HCT116 (cell line): ENCODE data around the gene CCDC85B. TPM values are rescaled to one million over a fixed set of nuclear protein-coding genes. Genes with fewer than 3 reads are reported as not detected.

Experiments used
- ATAC-seq: fragments of 200-7000 bp; cut with Tn5 transposase; 2 replicates; pipeline ENCODE4 v1.9.1; 2020; ENCODE audit warnings: mild to moderate bottlenecking, moderate library complexity
- BruUV-seq: library from RNA; stranded (reverse); fragments of 400-500 nt; replicated peaks from 2 replicates; lab custom pipeline; 2021; lab: Mats Ljungman, UMichigan
- CTCF ChIA-PET: fragments of 300-600 bp; sonication (Branson Sonifier 250); formaldehyde crosslinking; loops from one replicate; lab custom pipeline; 2021; ENCODE audit warnings: antibody characterized with exemption; lab: Charles Lee
- POLR2A ChIA-PET: fragments of 300-600, 350-600 bp; sonication (Branson Sonifier 250); formaldehyde crosslinking; loops from one replicate; lab custom pipeline; 2021; ENCODE audit warnings: antibody characterized with exemption; lab: Charles Lee
- RAD21 ChIA-PET, 2 experiments: fragments of 300-600 bp; sonication (Branson Sonifier 250); formaldehyde crosslinking; loops; one replicate each; lab custom pipeline; 2023; ENCODE audit warnings: low total read pairs in 2 of 2; ENCODE audit not compliant: uncharacterized antibody in 2 of 2, unreplicated experiment in 2 of 2, low non-redundant PET in 1 of 2; lab: Charles Lee
- DNase-seq: peaks from one replicate; pipeline ENCODE4 v3.0.0-alpha.2; 2010; ENCODE audit warnings: low read depth, low spot score
- H2AFZ ChIP-seq: fragments of 200-600 bp; shearing (Covaris generic), sonication (generic); 2 replicates; pipeline ENCODE4 v1.6.1; 2017; ENCODE audit warnings: low read depth, mixed run types, mixed read lengths, antibody characterized with exemption, low read length; ENCODE audit not compliant: poor library complexity, severe bottlenecking
- H3K27ac ChIP-seq: 2 replicates; pipeline ENCODE4 v1.5.1; 2012; ENCODE audit warnings: low read depth, low read length
- H3K27me3 ChIP-seq: fragments of 200-600 bp; sonication (generic); 2 replicates; pipeline ENCODE4 v1.6.1; 2016; ENCODE audit warnings: mixed run types, low read length, mixed read lengths; ENCODE audit not compliant: insufficient read depth
- H3K36me3 ChIP-seq, 2 experiments: fragments of 200-500 bp in 1 of 2; fragments of 200-600 bp in 1 of 2; sonication (Bioruptor generic) in 1 of 2; sonication (generic) in 1 of 2; 2 replicates each; pipeline versions ENCODE4 v1.5.1 to v1.6.1; 2014 to 2016; ENCODE audit warnings: low read length in 2 of 2, inconsistent platforms in 1 of 2, mixed read lengths in 1 of 2, mixed run types in 1 of 2; ENCODE audit not compliant: insufficient read depth in 2 of 2, control insufficient read depth in 1 of 2
- H3K4me1 ChIP-seq, 2 experiments: fragments of 200-600 bp in 1 of 2; sonication (generic) in 1 of 2; 2 replicates each; pipeline versions ENCODE4 v1.5.1 to v1.6.1; 2012 to 2017; ENCODE audit warnings: low read length in 2 of 2, inconsistent platforms in 1 of 2, mild to moderate bottlenecking in 1 of 2, mixed read lengths in 1 of 2, mixed run types in 1 of 2, moderate library complexity in 1 of 2; ENCODE audit not compliant: insufficient read depth in 2 of 2, control insufficient read depth in 1 of 2
- H3K4me2 ChIP-seq: fragments of 200-600 bp; sonication (generic); 2 replicates; pipeline ENCODE4 v1.6.1; 2017; ENCODE audit warnings: mixed run types, low read length, mixed read lengths
- H3K4me3 ChIP-seq, 2 experiments: fragments of 200-600 bp in 1 of 2; sonication (generic) in 1 of 2; replicated peaks in 1 of 2; 2 replicates each; pipeline ENCODE4 v1.5.1; 2011 to 2016; ENCODE audit warnings: low read length in 2 of 2, control low read depth in 1 of 2, low read depth in 1 of 2, mild to moderate bottlenecking in 1 of 2, mixed read lengths in 1 of 2, mixed run types in 1 of 2
- H3K79me2 ChIP-seq: fragments of 200-600 bp; sonication (generic); 2 replicates; pipeline ENCODE4 v1.6.1; 2017; ENCODE audit warnings: mild to moderate bottlenecking, mixed run types, low read length, moderate library complexity, mixed read lengths; ENCODE audit not compliant: insufficient read depth
- H3K9ac ChIP-seq: fragments of 200-600 bp; sonication (generic); 2 replicates; pipeline ENCODE4 v1.6.1; 2016; ENCODE audit warnings: low read length, mixed read lengths
- H3K9me2 ChIP-seq: fragments of 200-600 bp; sonication (generic), shearing (Covaris generic); 2 replicates; pipeline ENCODE4 v1.6.1; 2017; ENCODE audit warnings: mixed run types, mild to moderate bottlenecking, moderate library complexity; ENCODE audit not compliant: insufficient read depth
- H3K9me3 ChIP-seq, 2 experiments: fragments of 200-500 bp in 1 of 2; fragments of 200-600 bp in 1 of 2; sonication (Bioruptor generic) in 1 of 2; sonication (generic) in 1 of 2; 2 replicates each; pipeline ENCODE4 v1.6.1; 2014 to 2017; ENCODE audit warnings: low read length in 2 of 2, mixed read lengths in 2 of 2, inconsistent platforms in 1 of 2, low read depth in 1 of 2, mild to moderate bottlenecking in 1 of 2, mixed run types in 1 of 2, moderate library complexity in 1 of 2; ENCODE audit not compliant: control insufficient read depth in 1 of 2, insufficient read depth in 1 of 2
- H4K20me1 ChIP-seq: fragments of 200-600 bp; sonication (generic), shearing (Covaris generic); 2 replicates; pipeline ENCODE4 v1.6.1; 2017; ENCODE audit warnings: mixed run types, mild to moderate bottlenecking, moderate library complexity; ENCODE audit not compliant: insufficient read depth
- CEBPB ChIP-seq: IDR thresholded peaks from 2 replicates; pipeline ENCODE4 v1.6.1; 2012; ENCODE audit warnings: low read depth
- JUND ChIP-seq: IDR thresholded peaks from 2 replicates; pipeline ENCODE4 v1.6.1; 2012
- REST ChIP-seq: IDR thresholded peaks from 2 replicates; pipeline ENCODE4 v1.6.1; 2012; ENCODE audit warnings: low read depth
- SIN3A ChIP-seq: IDR thresholded peaks from 2 replicates; pipeline ENCODE4 v1.6.1; 2012; ENCODE audit warnings: low read depth
- YY1 ChIP-seq: IDR thresholded peaks from 2 replicates; pipeline ENCODE4 v1.6.1; 2011; ENCODE audit warnings: low read length, low read depth, moderate library complexity, mild to moderate bottlenecking; ENCODE audit not compliant: insufficient replicate concordance; ENCODE audit errors: extremely low read depth
- ZFX ChIP-seq: fragments of 450-650 bp; IDR thresholded peaks from 2 replicates; pipeline ENCODE4 v1.6.1; 2017
- ZNF274 ChIP-seq: fragments of 200-500 bp; sonication (Bioruptor generic); IDR thresholded peaks from 2 replicates; pipeline ENCODE4 v1.6.1; 2014; ENCODE audit warnings: mild to moderate bottlenecking, low read depth, low read length, inconsistent platforms
- intact Hi-C: fragments of 100-400 bp; cut with micrococcal nuclease; formaldehyde crosslinking; loops from 2 replicates; pipeline ENCODE4 v1.10.0; 2022
- total RNA-seq: library from RNA; stranded (reverse); gene quantifications from one replicate; pipeline ENCODE4 v1.2.1, GENCODE V29; 2021; ENCODE audit not compliant: unreplicated experiment

CCDC85B gene
- total RNA-seq, 1 experiment from 2014 or later: 84.3 TPM

DNA sequence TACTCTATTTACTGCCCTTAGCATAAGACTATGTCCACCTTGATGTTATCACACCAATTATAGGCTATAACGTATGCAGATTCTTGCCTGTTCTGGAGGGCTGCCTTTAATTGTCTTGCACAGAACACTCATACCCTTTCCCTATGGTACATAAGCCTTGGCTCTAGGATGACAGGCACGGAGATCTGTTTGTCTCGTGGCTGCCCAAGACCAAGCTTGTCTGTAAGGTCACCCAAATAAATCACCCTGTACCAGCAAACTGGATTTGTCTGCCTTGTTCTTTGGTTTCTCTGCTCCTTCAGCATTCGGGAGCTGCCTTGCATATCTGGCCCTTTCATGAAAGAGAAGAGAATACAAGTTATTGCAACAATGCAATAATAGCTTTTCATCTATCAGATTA is 47.3 kb downstream of the CCDC85B start:
- intact Hi-C loops: no loop called here
- Histone ChIP-seq H3K4me2 (no peak overlapping the region), H3K79me2 (no peaks in the 10 kb centered on the region), H3K27me3 (no peaks in the 10 kb centered on the region), H2AFZ (no peak overlapping the region), H3K9ac (no peak overlapping the region), H4K20me1 (no peaks in the 10 kb centered on the region), H3K9me2 (no peaks in the 10 kb centered on the region), H3K27ac (no peak overlapping the region), H3K36me3 (no peaks in the 10 kb centered on the region), H3K4me3 (no peak overlapping the region), H3K9me3 (no peaks in the 10 kb centered on the region), H3K4me1 (peaks cover 6 to 9% of the 10 kb centered on the region in 2 experiments; a peak in 3 of 4 replicates)
- ATAC-seq: no peak
- no peak for DNase-seq
- RAD21 ChIA-PET: no interaction called here
- POLR2A ChIA-PET: no interaction called here
- TF ChIP-seq CEBPB: no peak
- TF ChIP-seq ZNF274: no peak
- TF ChIP-seq SIN3A: no peak
- no peak for TF ChIP-seq ZFX
- no peak for TF ChIP-seq REST
- no peak for TF ChIP-seq JUND
- TF ChIP-seq YY1: no peak
- CTCF ChIA-PET: no interaction called here
- BruUV-seq: no TSS peak

Other genes with a start within 250 kb of the CCDC85B start
- gene RELA, start 227.8 kb upstream of the CCDC85B start, total RNA-seq: 78.5 TPM
- gene KAT5, start 178.4 kb upstream of the CCDC85B start, total RNA-seq: 78.7 TPM
- gene RNASEH2C, start 169.9 kb upstream of the CCDC85B start, total RNA-seq: 28.5 TPM
- 19.5 TPM for gene AP5B1, start 109.7 kb upstream of the CCDC85B start, total RNA-seq
- 14.7 TPM for gene OVOL1, start 103.6 kb upstream of the CCDC85B start, total RNA-seq
- gene SNX32, start 56.7 kb upstream of the CCDC85B start, total RNA-seq: not detected
- 1,270 TPM for gene CFL1, start 32.5 kb upstream of the CCDC85B start, total RNA-seq
- 47.2 TPM for gene MUS81, start 30.2 kb upstream of the CCDC85B start, total RNA-seq
- gene EFEMP2, start 17.9 kb upstream of the CCDC85B start, total RNA-seq: 8.4 TPM
- gene CTSW, start 10.8 kb upstream of the CCDC85B start, total RNA-seq: not detected
- 96.0 TPM for gene FIBP, start 2.2 kb upstream of the CCDC85B start, total RNA-seq
- 125 TPM for gene FOSL1, start 9.7 kb downstream of the CCDC85B start, total RNA-seq
- gene C11orf68, start 28.4 kb downstream of the CCDC85B start, total RNA-seq: 49.8 TPM
- 158 TPM for gene DRAP1, start 28.8 kb downstream of the CCDC85B start, total RNA-seq
- gene TSGA10IP, start 54.8 kb downstream of the CCDC85B start, total RNA-seq: not detected
- gene SART1, start 71.1 kb downstream of the CCDC85B start, total RNA-seq: 47.9 TPM
- 45.5 TPM for gene EIF1AD, start 111.5 kb downstream of the CCDC85B start, total RNA-seq
- 356 TPM for gene BANF1, start 111.8 kb downstream of the CCDC85B start, total RNA-seq
- 68.1 TPM for gene CST6, start 121.3 kb downstream of the CCDC85B start, total RNA-seq
- gene CATSPER1, start 135.8 kb downstream of the CCDC85B start, total RNA-seq: 2.4 TPM
- not detected for gene GAL3ST3, start 158.5 kb downstream of the CCDC85B start, total RNA-seq
- 300 TPM for gene SF3B2, start 161.7 kb downstream of the CCDC85B start, total RNA-seq
- 41.1 TPM for gene PACS1, start 179.6 kb downstream of the CCDC85B start, total RNA-seq